Heart left ventricle (tissue), 13 donors: Measurements from ENCODE around the gene DESI1.

Experiments
- POLR2A ChIP-seq, 2 donors: fragments of 450-650 bp; IDR thresholded peaks; one replicate each; pipeline ENCODE4 v1.6.1; 2017; ENCODE audit warnings: antibody characterized with exemption in 2 of 2, mild to moderate bottlenecking in 2 of 2, moderate library complexity in 2 of 2
- TF ChIP-seq, protein P1 (sequence below), 12 donors: fragments of 200-600 bp; sonication (generic) in 4 of 12; IDR thresholded peaks; one replicate each; pipeline versions ENCODE4 v1.5.0 to v1.8.0; 2018 to 2022; ENCODE audit warnings: antibody characterized with exemption in 12 of 12, mild to moderate bottlenecking in 5 of 12
- donor health status: ischemic (EF 13 %, LVEDD 7.1; RV severe dilation, severe dysfunction).
- donor health status: DM: no; HTN: yes; CAD: no.
- donor health status: DM: no; HTN: no; CAD: no.
- donor health status: ischemic (EF 25% LVEDD 6.9; RV normal size, moderate dysfunction).
- donor health status: ischemic (EF 25% LVEDD 5.7; RV mildly dilated, moderate dysfunction).
- donor health status: ischemic (EF 35%, LVEDD 5.7; RV mildly dilated, moderate dysfunction).
- donor health status: nonischemic (EF 11% LVEDD 7.7; RV severe dilation, severe dysfunction).
- donor health status: DM: yes; HTN: yes; CAD: no.
- donor health status: PGD.
- donor health status: ischemic (EF 29% LVEDD 5.4; RV normal size, mild dysfunction).
- donor health status: nonischemic (EF 23%, LVEDD 6.1; RV moderate dilation, normal function).

DNA sequence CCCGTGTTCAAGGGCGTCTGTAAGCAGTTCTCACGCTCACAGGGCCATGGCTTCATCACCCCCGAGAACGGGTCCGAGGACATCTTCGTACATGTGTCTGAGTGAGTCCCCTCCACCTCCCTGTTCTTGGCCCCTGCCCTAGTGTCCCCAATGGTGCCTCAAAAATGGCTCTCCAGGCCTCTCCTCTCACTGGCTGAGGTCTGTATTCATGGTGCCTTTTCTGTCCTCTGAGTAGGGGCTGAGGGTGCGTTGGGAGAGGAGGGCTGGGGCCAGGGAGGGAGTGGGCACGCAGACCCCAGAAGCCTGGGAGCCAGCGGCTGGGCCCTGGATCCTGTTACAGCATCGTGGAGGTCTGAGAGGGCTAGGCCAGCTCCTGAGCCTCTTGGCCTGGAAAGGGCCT lies 47.2 kb downstream of the DESI1 start:
- TF ChIP-seq, protein P1, sequence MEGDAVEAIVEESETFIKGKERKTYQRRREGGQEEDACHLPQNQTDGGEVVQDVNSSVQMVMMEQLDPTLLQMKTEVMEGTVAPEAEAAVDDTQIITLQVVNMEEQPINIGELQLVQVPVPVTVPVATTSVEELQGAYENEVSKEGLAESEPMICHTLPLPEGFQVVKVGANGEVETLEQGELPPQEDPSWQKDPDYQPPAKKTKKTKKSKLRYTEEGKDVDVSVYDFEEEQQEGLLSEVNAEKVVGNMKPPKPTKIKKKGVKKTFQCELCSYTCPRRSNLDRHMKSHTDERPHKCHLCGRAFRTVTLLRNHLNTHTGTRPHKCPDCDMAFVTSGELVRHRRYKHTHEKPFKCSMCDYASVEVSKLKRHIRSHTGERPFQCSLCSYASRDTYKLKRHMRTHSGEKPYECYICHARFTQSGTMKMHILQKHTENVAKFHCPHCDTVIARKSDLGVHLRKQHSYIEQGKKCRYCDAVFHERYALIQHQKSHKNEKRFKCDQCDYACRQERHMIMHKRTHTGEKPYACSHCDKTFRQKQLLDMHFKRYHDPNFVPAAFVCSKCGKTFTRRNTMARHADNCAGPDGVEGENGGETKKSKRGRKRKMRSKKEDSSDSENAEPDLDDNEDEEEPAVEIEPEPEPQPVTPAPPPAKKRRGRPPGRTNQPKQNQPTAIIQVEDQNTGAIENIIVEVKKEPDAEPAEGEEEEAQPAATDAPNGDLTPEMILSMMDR (IDR thresholded peaks at IDR 0.05): no peak
- no peak for TF ChIP-seq POLR2A (IDR thresholded peaks at IDR 0.05)
